GM18511 (cell line): ENCODE results near the gene ITIH1.
A peak's percentile ranks its signal among the peaks of the same experiment; 100 is the strongest.
"Not testable (repeated sequence)": the region's sequence is repeated elsewhere in the genome, so short reads cannot be mapped to it uniquely, and the experiment has no call there.

Experiments used
- ATAC-seq: cut with Tn5 transposase; IDR thresholded peaks from one replicate; pipeline ENCODE4 v1.9.1; 2021; ENCODE audit warnings: mild to moderate bottlenecking, moderate library complexity; ENCODE audit not compliant: unreplicated experiment

Gene ITIH1

GRCh38 chr3:52777127-52777958 is at the start of gene ITIH1:
Gene ITIH1, plus strand, starts transcription at chr3:52777599. Its CDS starts 17 bp downstream, at chr3:52777616.
- ATAC-seq, result no peak

GRCh38 chr3:52728753-52729152 is 48.6 kb upstream of the ITIH1 start:
- ATAC-seq, result not testable (repeated sequence)

- ATAC-seq, result no peak
Observed at GRCh38 chr3:52730681-52731080, 46.7 kb upstream of the ITIH1 start.

GRCh38 chr3:52731590-52731989 is 45.8 kb upstream of the ITIH1 start:
- no peak for ATAC-seq

- ATAC-seq, result no peak
Observed at GRCh38 chr3:52733256-52733891, 44.0 kb upstream of the ITIH1 start.

GRCh38 chr3:52739730-52740129 is 37.7 kb upstream of the ITIH1 start:
- no peak for ATAC-seq

- ATAC-seq, result no peak
Observed at GRCh38 chr3:52742418-52743041, 34.9 kb upstream of the ITIH1 start.

GRCh38 chr3:52743152-52743551 is 34.2 kb upstream of the ITIH1 start:
- no peak for ATAC-seq

- ATAC-seq, result no peak
Observed at GRCh38 chr3:52743721-52744120, 33.7 kb upstream of the ITIH1 start.

GRCh38 chr3:52752045-52752660 is 25.2 kb upstream of the ITIH1 start:
- ATAC-seq, result no peak

- no peak for ATAC-seq
Observed at GRCh38 chr3:52754373-52754772, 23.0 kb upstream of the ITIH1 start.

- no peak for ATAC-seq
Observed at GRCh38 chr3:52756141-52756540, 21.3 kb upstream of the ITIH1 start.

- no peak for ATAC-seq
Observed at GRCh38 chr3:52763466-52763865, 13.9 kb upstream of the ITIH1 start.

- ATAC-seq, result no peak
Observed at GRCh38 chr3:52769786-52770455, 7.5 kb upstream of the ITIH1 start.

- ATAC-seq, result peak; percentile 97
Observed at GRCh38 chr3:52770496-52771333, 6.7 kb upstream of the ITIH1 start, which contains the start of gene NEK4. Gene NEK4, minus strand, starts transcription at chr3:52770940. Its CDS starts 194 bp downstream, at chr3:52770746.

- ATAC-seq, result peak; percentile 28
Observed at GRCh38 chr3:52771334-52771681, 6.1 kb upstream of the ITIH1 start.

GRCh38 chr3:52771702-52772101 is 5.7 kb upstream of the ITIH1 start:
- no peak for ATAC-seq

- no peak for ATAC-seq
Observed at GRCh38 chr3:52773361-52774065, 3.9 kb upstream of the ITIH1 start.

- no peak for ATAC-seq
Observed at GRCh38 chr3:52774066-52774713, 3.2 kb upstream of the ITIH1 start.
